ENCODE data around the gene PDIA5.

Gene PDIA5

GRCh38 chr3:123096731-123097130 is 29.9 kb downstream of the PDIA5 start:
- Histone ChIP-seq H3K36me3 (ENCODE audit: control insufficient read depth in 1 of 2, insufficient read depth in 2 of 2, low read length in 2 of 2) (peaks cover 8 to 16% of the 10 kb centered on the region in 2 donors), H3K4me3 (ENCODE audit: low read depth in 1 of 2, low read length in 2 of 2) (no peak overlapping the region), H3K27me3 (ENCODE audit: low read depth, low read length) (no peaks in the 10 kb centered on the region), H3K27ac (ENCODE audit: low read length) (no peak overlapping the region), H3K4me1 (ENCODE audit: control insufficient read depth in 1 of 2, insufficient read depth in 2 of 2, low read length in 2 of 2) (peaks cover 7 to 35% of the 10 kb centered on the region in 2 donors), H3K9me3 (ENCODE audit: control insufficient read depth in 1 of 2, low read length in 2 of 2) (no peaks in the 10 kb centered on the region)

- Histone ChIP-seq H3K27me3 (ENCODE audit: low read depth, low read length) (no peaks in the 10 kb centered on the region), H3K9me3 (ENCODE audit: control insufficient read depth in 1 of 2, low read length in 2 of 2) (no peaks in the 10 kb centered on the region), H3K27ac (ENCODE audit: low read length) (no peak overlapping the region), H3K4me1 (ENCODE audit: control insufficient read depth in 1 of 2, insufficient read depth in 2 of 2, low read length in 2 of 2) (peaks cover 7 to 35% of the 10 kb centered on the region in 2 donors), H3K4me3 (ENCODE audit: low read depth in 1 of 2, low read length in 2 of 2) (no peak overlapping the region), H3K36me3 (ENCODE audit: control insufficient read depth in 1 of 2, insufficient read depth in 2 of 2, low read length in 2 of 2) (peaks cover 8 to 18% of the 10 kb centered on the region in 2 donors)
Measured at GRCh38 chr3:123098426-123099330, 31.9 kb downstream of the PDIA5 start.

- no peak overlapping the region for H3K27ac ChIP-seq (ENCODE audit: low read length)
- no peaks in the 10 kb centered on the region for H3K9me3 ChIP-seq (ENCODE audit: control insufficient read depth in 1 of 2, low read length in 2 of 2)
- H3K4me1 ChIP-seq (ENCODE audit: control insufficient read depth in 1 of 2, insufficient read depth in 2 of 2, low read length in 2 of 2): peaks cover 7 to 35% of the 10 kb centered on the region in 2 donors
- no peaks in the 10 kb centered on the region for H3K27me3 ChIP-seq (ENCODE audit: low read depth, low read length)
- peaks cover 13 to 20% of the 10 kb centered on the region in 2 donors for H3K36me3 ChIP-seq (ENCODE audit: control insufficient read depth in 1 of 2, insufficient read depth in 2 of 2, low read length in 2 of 2)
- no peak overlapping the region for H3K4me3 ChIP-seq (ENCODE audit: low read depth in 1 of 2, low read length in 2 of 2)
Measured at GRCh38 chr3:123099331-123100192, 32.7 kb downstream of the PDIA5 start.

- no peaks in the 10 kb centered on the region for H3K27me3 ChIP-seq (ENCODE audit: low read depth, low read length)
Measured at GRCh38 chr3:123100193-123100776, 33.5 kb downstream of the PDIA5 start.

GRCh38 chr3:123102249-123102648 is 35.4 kb downstream of the PDIA5 start:
- no peaks in the 10 kb centered on the region for H3K9me3 ChIP-seq (ENCODE audit: control insufficient read depth in 1 of 2, low read length in 2 of 2)
- H3K4me3 ChIP-seq (ENCODE audit: low read depth in 1 of 2, low read length in 2 of 2): no peak overlapping the region
- no peaks in the 10 kb centered on the region for H3K27me3 ChIP-seq (ENCODE audit: low read depth, low read length)
- no peak overlapping the region for H3K27ac ChIP-seq (ENCODE audit: low read length)
- peaks cover 28 to 35% of the 10 kb centered on the region in 2 donors for H3K36me3 ChIP-seq (ENCODE audit: control insufficient read depth in 1 of 2, insufficient read depth in 2 of 2, low read length in 2 of 2)
- H3K4me1 ChIP-seq (ENCODE audit: control insufficient read depth in 1 of 2, insufficient read depth in 2 of 2, low read length in 2 of 2): peaks cover 7 to 27% of the 10 kb centered on the region in 2 donors

More at GRCh38 chr3:123100193-123100776, 33.5 kb downstream of the PDIA5 start:
- peaks cover 7 to 35% of the 10 kb centered on the region in 2 donors for H3K4me1 ChIP-seq (ENCODE audit: control insufficient read depth in 1 of 2, insufficient read depth in 2 of 2, low read length in 2 of 2)
- no peak overlapping the region for H3K27ac ChIP-seq (ENCODE audit: low read length)
- no peaks in the 10 kb centered on the region for H3K9me3 ChIP-seq (ENCODE audit: control insufficient read depth in 1 of 2, low read length in 2 of 2)
- no peak overlapping the region for H3K4me3 ChIP-seq (ENCODE audit: low read depth in 1 of 2, low read length in 2 of 2)
- H3K36me3 ChIP-seq (ENCODE audit: control insufficient read depth in 1 of 2, insufficient read depth in 2 of 2, low read length in 2 of 2): peaks cover 16 to 21% of the 10 kb centered on the region in 2 donors

GRCh38 chr3:123102826-123103225 is 36.0 kb downstream of the PDIA5 start:
- H3K36me3 ChIP-seq (ENCODE audit: control insufficient read depth in 1 of 2, insufficient read depth in 2 of 2, low read length in 2 of 2): peaks cover 28 to 38% of the 10 kb centered on the region in 2 donors
- H3K9me3 ChIP-seq (ENCODE audit: control insufficient read depth in 1 of 2, low read length in 2 of 2): no peaks in the 10 kb centered on the region
- peaks cover 7 to 21% of the 10 kb centered on the region in 2 donors for H3K4me1 ChIP-seq (ENCODE audit: control insufficient read depth in 1 of 2, insufficient read depth in 2 of 2, low read length in 2 of 2)
- H3K27ac ChIP-seq (ENCODE audit: low read length): no peak overlapping the region
- no peak overlapping the region for H3K4me3 ChIP-seq (ENCODE audit: low read depth in 1 of 2, low read length in 2 of 2)
- no peaks in the 10 kb centered on the region for H3K27me3 ChIP-seq (ENCODE audit: low read depth, low read length)

GRCh38 chr3:123104550-123104949 is 37.7 kb downstream of the PDIA5 start:
- Histone ChIP-seq H3K4me3 (ENCODE audit: low read depth in 1 of 2, low read length in 2 of 2) (no peak overlapping the region), H3K4me1 (ENCODE audit: control insufficient read depth in 1 of 2, insufficient read depth in 2 of 2, low read length in 2 of 2) (peaks cover 0 to 4% of the 10 kb centered on the region in 2 donors), H3K9me3 (ENCODE audit: control insufficient read depth in 1 of 2, low read length in 2 of 2) (no peaks in the 10 kb centered on the region), H3K36me3 (ENCODE audit: control insufficient read depth in 1 of 2, insufficient read depth in 2 of 2, low read length in 2 of 2) (peaks cover 28 to 42% of the 10 kb centered on the region in 2 donors), H3K27me3 (ENCODE audit: low read depth, low read length) (no peaks in the 10 kb centered on the region), H3K27ac (ENCODE audit: low read length) (no peak overlapping the region)

- peaks cover 33 to 49% of the 10 kb centered on the region in 2 donors for H3K36me3 ChIP-seq (ENCODE audit: control insufficient read depth in 1 of 2, insufficient read depth in 2 of 2, low read length in 2 of 2)
- H3K27me3 ChIP-seq (ENCODE audit: low read depth, low read length): no peaks in the 10 kb centered on the region
- no peaks in the 10 kb centered on the region for H3K4me1 ChIP-seq (ENCODE audit: control insufficient read depth in 1 of 2, insufficient read depth in 2 of 2, low read length in 2 of 2)
- H3K4me3 ChIP-seq (ENCODE audit: low read depth in 1 of 2, low read length in 2 of 2): no peak overlapping the region
- no peaks in the 10 kb centered on the region for H3K9me3 ChIP-seq (ENCODE audit: control insufficient read depth in 1 of 2, low read length in 2 of 2)
- H3K27ac ChIP-seq (ENCODE audit: low read length): no peak overlapping the region
Measured at GRCh38 chr3:123105201-123106189, 38.7 kb downstream of the PDIA5 start.

GRCh38 chr3:123110282-123110975 is 43.6 kb downstream of the PDIA5 start:
- no peak overlapping the region for H3K4me3 ChIP-seq (ENCODE audit: low read depth in 1 of 2, low read length in 2 of 2)
- no peaks in the 10 kb centered on the region for H3K9me3 ChIP-seq (ENCODE audit: control insufficient read depth in 1 of 2, low read length in 2 of 2)
- no peaks in the 10 kb centered on the region for H3K27me3 ChIP-seq (ENCODE audit: low read depth, low read length)
- no peaks in the 10 kb centered on the region for H3K4me1 ChIP-seq (ENCODE audit: control insufficient read depth in 1 of 2, insufficient read depth in 2 of 2, low read length in 2 of 2)
- H3K27ac ChIP-seq (ENCODE audit: low read length): no peak overlapping the region
- peaks cover 26% of the 10 kb centered on the region in 2 donors for H3K36me3 ChIP-seq (ENCODE audit: control insufficient read depth in 1 of 2, insufficient read depth in 2 of 2, low read length in 2 of 2)

Data from muscle layer of duodenum (tissue), 2 donors.